OCI-LY7 (cell line): ENCODE measurements around the gene IDE. TPM values are rescaled to one million over a fixed set of nuclear protein-coding genes. Genes with fewer than 3 reads are reported as not detected.
"Not testable (repeated sequence)": the region's sequence is repeated elsewhere in the genome, so short reads cannot be mapped to it uniquely, and the experiment has no call there.

Source experiments
- BruUV-seq: library from RNA; stranded (reverse); fragments of 400-500 nt; replicated peaks from 2 replicates; lab custom pipeline; 2021; lab: Mats Ljungman, UMichigan
- CTCF ChIA-PET: fragments of 300-600 bp; sonication (Branson Sonifier 250); formaldehyde crosslinking; loops from one replicate; lab custom pipeline; 2022; ENCODE audit warnings: antibody characterized with exemption; ENCODE audit not compliant: unreplicated experiment; lab: Charles Lee
- POLR2A ChIA-PET: fragments of 300-600 bp; sonication (Branson Sonifier 250); formaldehyde crosslinking; loops from one replicate; lab custom pipeline; 2022; ENCODE audit warnings: antibody characterized with exemption; lab: Charles Lee
- DNase-seq: peaks from one replicate; pipeline ENCODE4 v3.0.0-alpha.2; 2015; ENCODE audit warnings: low spot score
- H2AFZ ChIP-seq: fragments of 200-600 bp; sonication (generic), shearing (Covaris generic); 2 replicates; pipeline ENCODE4 v1.6.1; 2014; ENCODE audit warnings: mild to moderate bottlenecking, antibody characterized with exemption, low read length, moderate library complexity
- H3K27ac ChIP-seq: fragments of 200-600 bp; sonication (generic); 2 replicates; pipeline ENCODE4 v1.5.1; 2014; ENCODE audit warnings: mixed run types, low read depth, mild to moderate bottlenecking, moderate library complexity, low read length, inconsistent platforms; ENCODE audit not compliant: poor library complexity, severe bottlenecking
- H3K36me3 ChIP-seq: fragments of 200-600 bp; sonication (generic); 2 replicates; pipeline ENCODE4 v1.6.1; 2014; ENCODE audit warnings: mild to moderate bottlenecking, antibody characterized with exemption, low read length, moderate library complexity, mixed read lengths; ENCODE audit not compliant: insufficient read depth
- H3K4me1 ChIP-seq: fragments of 200-600 bp; sonication (generic); 2 replicates; pipeline ENCODE4 v1.5.1; 2014; ENCODE audit warnings: mild to moderate bottlenecking, low read length; ENCODE audit not compliant: insufficient read depth, poor library complexity, severe bottlenecking
- H3K4me2 ChIP-seq: fragments of 200-600 bp; sonication (generic); 2 replicates; pipeline ENCODE4 v1.6.1; 2014; ENCODE audit warnings: mild to moderate bottlenecking, low read length
- H3K4me3 ChIP-seq: fragments of 200-600 bp; sonication (generic); 2 replicates; pipeline ENCODE4 v1.5.1; 2014; ENCODE audit warnings: mild to moderate bottlenecking, low read depth, low read length; ENCODE audit not compliant: poor library complexity, severe bottlenecking
- H3K79me2 ChIP-seq: fragments of 200-600 bp; sonication (generic); 2 replicates; pipeline ENCODE4 v1.6.1; 2016; ENCODE audit warnings: low read depth, mild to moderate bottlenecking, low read length, moderate library complexity, mixed read lengths; ENCODE audit not compliant: insufficient read depth
- H3K9me2 ChIP-seq: fragments of 200-600 bp; sonication (generic); 2 replicates; pipeline ENCODE4 v1.6.1; 2016; ENCODE audit warnings: mild to moderate bottlenecking, low read length, mixed read lengths; ENCODE audit not compliant: insufficient read depth
- H3K9me3 ChIP-seq: fragments of 200-600 bp; sonication (generic); 2 replicates; pipeline ENCODE4 v1.6.1; 2014; ENCODE audit warnings: mild to moderate bottlenecking, mixed run types, low read length, mixed read lengths
- H4K20me1 ChIP-seq: fragments of 200-600 bp; sonication (generic); 2 replicates; pipeline ENCODE4 v1.6.1; 2014; ENCODE audit warnings: mild to moderate bottlenecking, antibody characterized with exemption, low read length, moderate library complexity, mixed read lengths; ENCODE audit not compliant: insufficient read depth
- CTCF ChIP-seq: fragments of 200-600 bp; sonication (generic); conservative IDR thresholded peaks from 2 replicates; pipeline ENCODE4 v1.5.1; 2014; ENCODE audit warnings: mild to moderate bottlenecking, antibody characterized with exemption, low read length, moderate library complexity, mixed read lengths
- EZH2phosphoT487 ChIP-seq: fragments of 200-600 bp; sonication (generic); IDR thresholded peaks from 2 replicates; pipeline ENCODE4 v1.6.1; 2018; ENCODE audit warnings: low read depth, borderline replicate concordance, mild to moderate bottlenecking, mixed run types, antibody characterized with exemption, low read length, moderate library complexity, mixed read lengths
- intact Hi-C: fragments of 100-400 bp; cut with micrococcal nuclease; formaldehyde crosslinking; loops from one replicate; pipeline ENCODE4 v1.10.0; 2022; ENCODE audit not compliant: unreplicated experiment
- total RNA-seq, 2 experiments: library from RNA; depleted of rRNA in 1 of 2; stranded (reverse); fragments of >200 nt in 1 of 2; shearing (Covaris generic) in 1 of 2; gene quantifications; 2 replicates each; pipeline ENCODE4 v1.2.3, GENCODE V29; 2014 to 2022

IDE gene
- total RNA-seq, 2 experiments from 2014 or later = 14.2 to 42.4 TPM

DNA sequence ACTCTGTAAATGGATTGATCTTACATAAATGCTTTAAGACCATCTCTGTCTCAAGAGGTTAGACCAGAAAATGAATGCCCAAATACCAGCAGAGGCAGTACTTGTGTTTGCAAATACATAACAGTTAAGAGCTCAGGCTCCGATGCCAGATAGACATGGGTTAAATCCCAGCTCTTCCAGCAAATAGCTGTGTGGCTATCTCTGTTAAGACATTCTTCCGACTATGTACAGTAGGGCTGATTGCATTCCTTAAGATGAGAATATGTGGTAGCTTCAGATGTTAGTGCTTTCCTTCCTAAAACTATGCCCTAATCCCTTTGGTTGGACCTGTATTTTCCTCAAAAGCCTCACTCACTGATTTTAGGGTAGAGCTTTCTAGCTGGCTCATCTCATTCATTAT is 2.2 kb downstream of the IDE start:
- Histone ChIP-seq H3K4me3 (no peak overlapping the region), H3K9me3 (no peaks in the 10 kb centered on the region), H2AFZ (no peak overlapping the region), H3K79me2 (peaks cover 25% of the 10 kb centered on the region; the same call in 1 of the 2 replicates), H4K20me1 (no peaks in the 10 kb centered on the region; the same call in 1 of the 2 replicates), H3K36me3 (peaks cover 6% of the 10 kb centered on the region; the same call in 1 of the 2 replicates), H3K27ac (no peak overlapping the region), H3K4me1 (peaks cover 29% of the 10 kb centered on the region), H3K4me2 (peak overlapping the region; percentile 89), H3K9me2 (no peaks in the 10 kb centered on the region)
- ChIA-PET CTCF (interaction anchor here (0.5 to 0.6 kb wide), 2 partner anchors 52 to 1028 kb away, joined by 3 to 6 read pairs; no protein-coding TSS in a partner anchor), POLR2A (interaction anchor here (0.6 to 5.1 kb wide), 4 partner anchors 20 to 502 kb away, joined by 3 to 32 read pairs (median 3); partner anchors contain the start of gene KIF11)
- no peak for DNase-seq
- TF ChIP-seq EZH2phosphoT487 = no peak
- no peak for TF ChIP-seq CTCF
- intact Hi-C loops = loop anchor here (5.0 kb wide), 3 partner anchors 279 to 484 kb away; partner anchors contain the start of genes CPEB3 and MARCHF5
- BruUV-seq = no TSS peak

GRCh38 chr10:92569663-92570062 is 4.2 kb downstream of the IDE start:
- H3K4me2 ChIP-seq, H4K20me1 ChIP-seq, H2AFZ ChIP-seq, CTCF ChIA-PET, H3K9me3 ChIP-seq, BruUV-seq, H3K9me2 ChIP-seq, H3K4me3 ChIP-seq, H3K27ac ChIP-seq, DNase-seq: not testable (repeated sequence)
- intact Hi-C loops = loop anchor here (5.0 kb wide), 3 partner anchors 277 to 482 kb away; partner anchors contain the start of genes CPEB3 and MARCHF5
- Histone ChIP-seq H3K79me2 (peaks cover 28% of the 10 kb centered on the region; the same call in 1 of the 2 replicates), H3K36me3 (peaks cover 15% of the 10 kb centered on the region), H3K4me1 (peaks cover 21% of the 10 kb centered on the region)
- POLR2A ChIA-PET = interaction anchor here (0.6 to 0.7 kb wide), 2 partner anchors 269 to 824 kb away, joined by 3 to 4 read pairs; no protein-coding TSS in a partner anchor

DNA sequence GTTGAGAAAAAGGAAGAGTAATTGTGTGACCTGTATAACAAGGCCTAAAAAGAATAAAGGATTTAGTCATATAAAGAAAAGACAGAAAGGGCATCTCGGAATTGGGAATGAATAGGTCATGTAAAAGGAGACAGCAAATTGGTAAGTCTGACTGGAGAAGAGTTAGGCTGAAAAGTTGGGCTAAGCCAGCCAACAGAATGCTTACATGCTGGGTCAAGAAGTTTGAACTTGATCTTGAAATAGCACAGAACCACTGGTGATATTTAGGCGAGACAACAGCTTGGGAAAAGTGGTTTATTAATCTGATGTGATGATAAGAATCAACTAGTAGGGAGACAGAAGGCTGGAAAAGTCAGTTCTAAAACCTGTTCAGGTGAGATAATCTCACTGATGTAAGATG is 4.8 kb downstream of the IDE start:
- intact Hi-C loops = no loop called here
- peaks cover 28% of the 10 kb centered on the region; the same call in 1 of the 2 replicates for H3K79me2 ChIP-seq
- peaks cover 16% of the 10 kb centered on the region for H3K36me3 ChIP-seq
- H3K27ac ChIP-seq = no peak overlapping the region
- no TSS peak for BruUV-seq
- no peak overlapping the region for H2AFZ ChIP-seq
- H3K4me2 ChIP-seq = no peak overlapping the region
- no peaks in the 10 kb centered on the region for H3K9me3 ChIP-seq
- no peak for DNase-seq
- no peak for TF ChIP-seq EZH2phosphoT487
- no peak for TF ChIP-seq CTCF
- H3K4me1 ChIP-seq = peaks cover 19% of the 10 kb centered on the region
- POLR2A ChIA-PET = no interaction called here
- CTCF ChIA-PET = no interaction called here
- no peak overlapping the region for H3K4me3 ChIP-seq
- H4K20me1 ChIP-seq = no peaks in the 10 kb centered on the region; the same call in 1 of the 2 replicates
- H3K9me2 ChIP-seq = no peaks in the 10 kb centered on the region
